Body of pancreas (tissue), 4 donors: ENCODE data around the gene SMG1.
"Not testable (repeated sequence)": the region's sequence is repeated elsewhere in the genome, so short reads cannot be mapped to it uniquely, and the experiment has no call there.

Experiments used
- CTCF ChIP-seq, 7 experiments: fragments of 450-650 bp in 4 of 7; fragments of 200-600 bp in 3 of 7; sonication (generic) in 3 of 7; IDR thresholded peaks; one replicate each; pipeline ENCODE4 v1.5.1; 2016 to 2019; ENCODE audit warnings: antibody characterized with exemption in 7 of 7
- POLR2A ChIP-seq, 3 donors: fragments of 450-650 bp; IDR thresholded peaks; one replicate each; pipeline ENCODE4 v1.6.1; 2016; ENCODE audit warnings: antibody characterized with exemption in 3 of 3, mild to moderate bottlenecking in 2 of 3

- not testable (repeated sequence) for TF ChIP-seq CTCF, POLR2A (IDR thresholded peaks at IDR 0.05)
Observed at GRCh38 chr16:18780460-18781026, 145.7 kb downstream of the SMG1 start.
